GM12878 (cell line): ENCODE results near the gene IDI2. TPM values are rescaled to one million over a fixed set of nuclear protein-coding genes. Genes with fewer than 3 reads are reported as not detected.

ENCODE experiments used
- ATAC-seq: fragments of 200-7000 bp; cut with Tn5 transposase; 3 replicates; pipeline ENCODE4 v1.9.1; 2020; ENCODE audit warnings: mild to moderate bottlenecking, moderate library complexity
- BruUV-seq: library from RNA; stranded (reverse); fragments of 400-500 nt; replicated peaks from 2 replicates; lab custom pipeline; 2021; lab: Mats Ljungman, UMichigan
- CTCF ChIA-PET: fragments of 300-600 bp; sonication (Branson Sonifier 250); formaldehyde crosslinking; extraction: SDS; loops from one replicate; lab custom pipeline; 2021; ENCODE audit warnings: inconsistent platforms; lab: Yijun Ruan, JAX
- POLR2A ChIA-PET: fragments of 350-600 bp; formaldehyde crosslinking; extraction: SDS; loops from one replicate; lab custom pipeline; 2021; ENCODE audit warnings: inconsistent platforms; lab: Charles Lee
- RAD21 ChIA-PET: fragments of 300-600 bp; sonication (Branson Sonifier 250); formaldehyde crosslinking; loops from one replicate; lab custom pipeline; 2023; ENCODE audit warnings: antibody characterized with exemption; ENCODE audit not compliant: unreplicated experiment; lab: Charles Lee
- SMC1A ChIA-PET: fragments of 300-600 bp; sonication (Branson Sonifier 250); formaldehyde crosslinking; loops from one replicate; lab custom pipeline; 2023; ENCODE audit not compliant: unreplicated experiment, uncharacterized antibody; lab: Charles Lee
- DNase-seq: peaks from one replicate; pipeline ENCODE4 v3.0.0-alpha.2; 2011; ENCODE audit warnings: low read depth, low spot score
- FAIRE-seq: peaks from 3 replicates; lab custom pipeline; 2011; peaks lifted over from hg19 to GRCh38; lab: Jason Lieb, UNC
- H2AFZ ChIP-seq: 2 replicates; pipeline ENCODE4 v1.6.0; 2011; ENCODE audit warnings: low read depth, low read length, control low read depth; ENCODE audit not compliant: control insufficient read depth
- H3K27ac ChIP-seq: 2 replicates; pipeline ENCODE4 v1.5.1; 2011; ENCODE audit warnings: control low read depth; ENCODE audit not compliant: control insufficient read depth, insufficient read depth
- H3K27me3 ChIP-seq, 2 experiments: replicated peaks in 1 of 2; 2 replicates each; pipeline versions ENCODE4 v1.6.0 to v1.6.1; 2011; ENCODE audit warnings: low read length in 1 of 2; ENCODE audit not compliant: control insufficient read depth in 2 of 2, insufficient read depth in 2 of 2
- H3K36me3 ChIP-seq, 2 experiments: 2 replicates each; pipeline ENCODE4 v1.5.1; 2011; ENCODE audit warnings: low read length in 1 of 2; ENCODE audit not compliant: control insufficient read depth in 2 of 2, insufficient read depth in 2 of 2
- H3K4me1 ChIP-seq: 2 replicates; pipeline ENCODE4 v1.6.1; 2011; ENCODE audit warnings: mild to moderate bottlenecking, low read length, moderate library complexity, mixed read lengths; ENCODE audit not compliant: control insufficient read depth, insufficient read depth
- H3K4me2 ChIP-seq: 2 replicates; pipeline ENCODE4 v1.6.0; 2011; ENCODE audit warnings: control low read depth; ENCODE audit not compliant: control insufficient read depth, insufficient read depth
- H3K4me3 ChIP-seq: fragments of 200-600 bp; sonication (generic); 2 replicates; pipeline ENCODE4 v1.5.1; 2016
- H3K79me2 ChIP-seq: 2 replicates; pipeline ENCODE4 v1.6.0; 2011; ENCODE audit warnings: low read length; ENCODE audit not compliant: control insufficient read depth, insufficient read depth
- H3K9ac ChIP-seq: 2 replicates; pipeline ENCODE4 v1.8.0; 2011; ENCODE audit warnings: low read length, control low read depth, mixed read lengths; ENCODE audit not compliant: control insufficient read depth, insufficient read depth
- H3K9me3 ChIP-seq: replicated peaks from 3 replicates; pipeline ENCODE4 v1.5.1; 2011; ENCODE audit warnings: mild to moderate bottlenecking, low read length; ENCODE audit not compliant: control insufficient read depth, insufficient read depth
- H4K20me1 ChIP-seq: 2 replicates; pipeline ENCODE4 v1.6.0; 2011; ENCODE audit not compliant: control insufficient read depth, insufficient read depth
- NFYB ChIP-seq: IDR thresholded peaks from 2 replicates; pipeline ENCODE4 v1.6.1; 2011; ENCODE audit warnings: low read depth, mild to moderate bottlenecking, low read length, improper control_type of control experiment, moderate library complexity; ENCODE audit not compliant: insufficient read depth
- SUPT20H ChIP-seq: IDR thresholded peaks from 2 replicates; pipeline ENCODE4 v1.6.1; 2011; ENCODE audit warnings: low read depth, mild to moderate bottlenecking, low read length, moderate library complexity, borderline replicate concordance; ENCODE audit not compliant: control insufficient read depth
- TAF1 ChIP-seq: IDR thresholded peaks from 2 replicates; pipeline ENCODE4 v1.6.1; 2011; ENCODE audit warnings: mild to moderate bottlenecking, low read depth, low read length, borderline replicate concordance
- ZNF592 ChIP-seq: fragments of 450-650 bp; IDR thresholded peaks from 2 replicates; pipeline ENCODE4 v1.6.1; 2017; ENCODE audit warnings: mild to moderate bottlenecking, moderate library complexity
- WGBS: methylation state at CpG from one replicate; pipeline ENCODE4 v1.1.6; 2016; ENCODE audit warnings: low lambda C conversion rate; ENCODE audit not compliant: insufficient replicate concordance, insufficient coverage; ENCODE audit errors: missing lambda C conversion rate; 5-methylcytosine and 5-hydroxymethylcytosine counted together
- in situ Hi-C: fragments of 300-500 bp; cut with MboI; formaldehyde crosslinking; loops from 9 replicates; pipeline ENCODE4 v1.14.3; 2018; ENCODE audit warnings: mixed read lengths
- intact Hi-C: fragments of 100-400 bp; cut with micrococcal nuclease; formaldehyde crosslinking; loops from one replicate; pipeline ENCODE4 v1.14.2; 2022; ENCODE audit not compliant: unreplicated experiment
- polyA plus RNA-seq, 11 experiments: library from polyadenylated mRNA; depleted of rRNA in 4 of 11; unstranded in 6 of 11; stranded (reverse) in 5 of 11; fragments of >200 nt; fragmentation: Nextera tagmentation in 4 of 11; fragmentation: Illumina TruSeq in 1 of 11; extraction: Ambion mirVana in 4 of 11; extraction: Trizol in 1 of 11; gene quantifications; 1 replicate in 1 of 11; 2 replicates in 10 of 11; pipeline versions ENCODE4 v1.2.1 to v1.2.3, GENCODE V29; 2011 to 2016; ENCODE audit warnings: inconsistent platforms in 2 of 11, missing spikeins in 2 of 11, low read depth in 1 of 11
- total RNA-seq, 4 experiments: library from RNA; depleted of rRNA in 3 of 4; stranded (reverse); fragments of >200 nt in 3 of 4; fragmentation: Illumina TruSeq in 1 of 4; extraction: Trizol in 1 of 4; gene quantifications; 2 replicates each; pipeline versions ENCODE4 v1.2.1 to v1.2.3, GENCODE V29; 2013 to 2021

Gene IDI2
- total and polyA plus RNA-seq, 10 of the 15 experiments (the other 5 are each of a cell fraction or from before 2014, with no cell fraction given) = 0.06 TPM; not detected in 9

GRCh38 chr10:1064964-1065247 is 39.2 kb upstream of the IDI2 start:
- Histone ChIP-seq H3K27me3 (no peaks in the 10 kb centered on the region), H3K27ac (no peak overlapping the region), H3K4me3 (no peak overlapping the region), H2AFZ (no peak overlapping the region), H3K36me3 (peaks cover 0 to 6% of the 10 kb centered on the region in 2 experiments; a peak in 1 of 4 replicates), H3K9ac (no peak overlapping the region), H3K4me2 (no peak overlapping the region), H3K9me3 (no peaks in the 10 kb centered on the region), H4K20me1 (no peaks in the 10 kb centered on the region)
- intact Hi-C loops = no loop called here
- in situ Hi-C loops = no loop called here
- no peak for ATAC-seq
- no peak for FAIRE-seq
- no peak for DNase-seq
- ChIA-PET CTCF (no interaction called here), POLR2A (no interaction called here), SMC1A (interaction anchor here (0.6 to 0.9 kb wide), 2 partner anchors 15 to 142 kb away, joined by 3 to 4 read pairs; no protein-coding TSS in a partner anchor), RAD21 (no interaction called here)
- TF ChIP-seq NFYB = no peak
- no peak for TF ChIP-seq TAF1
- TF ChIP-seq ZNF592 = no peak
- TF ChIP-seq SUPT20H = no peak
- TF ChIP-seq, all 136 proteins: peak for 0
- Histone ChIP-seq H3K79me2 (peaks cover 13% of the 10 kb centered on the region), H3K4me1 (peaks cover 10% of the 10 kb centered on the region)
- no TSS peak for BruUV-seq
- WGBS = 99% methylated on average over 4 of the region's 4 CpGs
